22Rv1 (cell line): ENCODE measurements around the gene RAB20.

Experiments
- ZFX ChIP-seq: fragments of 450-650 bp; IDR thresholded peaks from 2 replicates; pipeline ENCODE4 v1.6.1; 2017; ENCODE audit warnings: antibody characterized with exemption, borderline replicate concordance
- TF ChIP-seq, protein P1 (sequence below): fragments of 450-650 bp; IDR thresholded peaks from 2 replicates; pipeline ENCODE4 v1.5.1; 2017; ENCODE audit warnings: mild to moderate bottlenecking

DNA sequence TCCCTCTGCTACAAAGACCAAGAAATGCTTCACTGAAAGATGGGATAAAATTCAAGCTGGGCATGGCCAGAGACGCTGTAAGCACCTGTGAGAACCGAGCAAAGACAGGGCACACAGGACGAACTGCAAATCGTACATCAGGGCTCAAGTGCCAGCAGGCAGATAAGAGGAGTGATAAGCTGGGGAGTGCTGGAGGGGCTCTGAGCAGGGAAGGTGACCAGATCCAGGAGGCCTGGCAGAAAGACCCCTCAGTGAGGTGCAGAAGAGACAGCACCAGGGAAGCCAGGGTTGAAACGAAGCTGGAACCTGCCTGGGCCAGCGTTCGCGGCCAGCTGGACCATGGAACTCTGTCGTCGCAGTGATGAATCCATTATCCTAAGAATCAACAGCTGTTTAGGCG lies 10.2 kb downstream of the RAB20 start:
- TF ChIP-seq, protein P1, sequence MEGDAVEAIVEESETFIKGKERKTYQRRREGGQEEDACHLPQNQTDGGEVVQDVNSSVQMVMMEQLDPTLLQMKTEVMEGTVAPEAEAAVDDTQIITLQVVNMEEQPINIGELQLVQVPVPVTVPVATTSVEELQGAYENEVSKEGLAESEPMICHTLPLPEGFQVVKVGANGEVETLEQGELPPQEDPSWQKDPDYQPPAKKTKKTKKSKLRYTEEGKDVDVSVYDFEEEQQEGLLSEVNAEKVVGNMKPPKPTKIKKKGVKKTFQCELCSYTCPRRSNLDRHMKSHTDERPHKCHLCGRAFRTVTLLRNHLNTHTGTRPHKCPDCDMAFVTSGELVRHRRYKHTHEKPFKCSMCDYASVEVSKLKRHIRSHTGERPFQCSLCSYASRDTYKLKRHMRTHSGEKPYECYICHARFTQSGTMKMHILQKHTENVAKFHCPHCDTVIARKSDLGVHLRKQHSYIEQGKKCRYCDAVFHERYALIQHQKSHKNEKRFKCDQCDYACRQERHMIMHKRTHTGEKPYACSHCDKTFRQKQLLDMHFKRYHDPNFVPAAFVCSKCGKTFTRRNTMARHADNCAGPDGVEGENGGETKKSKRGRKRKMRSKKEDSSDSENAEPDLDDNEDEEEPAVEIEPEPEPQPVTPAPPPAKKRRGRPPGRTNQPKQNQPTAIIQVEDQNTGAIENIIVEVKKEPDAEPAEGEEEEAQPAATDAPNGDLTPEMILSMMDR: no peak
- TF ChIP-seq ZFX: no peak
